Stimulated activated CD4-positive, alpha-beta T cell treated with anti-CD3 and anti-CD28 coated beads, Interleukin-2, amount 100 ng/mL, for 4 hours (primary cell): ENCODE data around the gene FAM151A.
A peak's percentile ranks its signal among the peaks of the same experiment; 100 is the strongest.

Source experiments
- DNase-seq: peaks from one replicate; pipeline ENCODE4 v3.0.0-alpha.2; 2020; ENCODE audit warnings: low read depth

Gene FAM151A

GRCh38 chr1:54623216-54624007 lies at the start of gene FAM151A:
TSS of gene FAM151A (minus strand) at chr1:54623525. CDS start at chr1:54623395, 130 bp downstream.
- no peak for DNase-seq

- DNase-seq = peak; percentile 39
Observed at GRCh38 chr1:54671985-54672608, 48.8 kb upstream of the FAM151A start.

- DNase-seq = no peak
Observed at GRCh38 chr1:54668567-54668966, 45.2 kb upstream of the FAM151A start.

GRCh38 chr1:54667797-54668196 lies 44.5 kb upstream of the FAM151A start:
- DNase-seq = no peak

- no peak for DNase-seq
Observed at GRCh38 chr1:54666333-54666732, 43.0 kb upstream of the FAM151A start.

- no peak for DNase-seq
Observed at GRCh38 chr1:54665852-54666251, 42.5 kb upstream of the FAM151A start.

GRCh38 chr1:54664364-54664763 lies 41.0 kb upstream of the FAM151A start:
- DNase-seq = no peak

- DNase-seq = no peak
Observed at GRCh38 chr1:54663725-54664124, 40.4 kb upstream of the FAM151A start.

GRCh38 chr1:54658164-54658913 lies 35.0 kb upstream of the FAM151A start:
- DNase-seq = no peak

- DNase-seq = no peak
Observed at GRCh38 chr1:54653036-54653435, 29.7 kb upstream of the FAM151A start.

- no peak for DNase-seq
Observed at GRCh38 chr1:54652168-54652567, 28.8 kb upstream of the FAM151A start.

- DNase-seq = no peak
Observed at GRCh38 chr1:54651608-54652007, 28.3 kb upstream of the FAM151A start.

- DNase-seq = no peak
Observed at GRCh38 chr1:54650417-54650816, 27.1 kb upstream of the FAM151A start.

- no peak for DNase-seq
Observed at GRCh38 chr1:54649921-54650320, 26.6 kb upstream of the FAM151A start.

GRCh38 chr1:54649130-54649898 lies 26.0 kb upstream of the FAM151A start:
- DNase-seq = no peak

GRCh38 chr1:54645806-54646676 lies 22.7 kb upstream of the FAM151A start:
- DNase-seq = no peak

GRCh38 chr1:54643736-54644135 lies 20.4 kb upstream of the FAM151A start:
- DNase-seq = no peak

- DNase-seq = no peak
Observed at GRCh38 chr1:54640863-54641836, 17.8 kb upstream of the FAM151A start, which contains the start of gene MROH7. TSS of gene MROH7 (plus strand) at chr1:54641786. CDS start at chr1:54652927, 11,141 bp downstream.

- no peak for DNase-seq
Observed at GRCh38 chr1:54640361-54640760, 17.0 kb upstream of the FAM151A start.
